MM.1S (cell line): ENCODE results near the gene ARHGAP44.

Experiments
- DNase-seq: peaks from one replicate; pipeline ENCODE4 v3.0.0-alpha.2; 2015
- H2AFZ ChIP-seq: fragments of 300-600 bp; sonication (generic); 2 replicates; pipeline ENCODE4 v1.6.0; 2016; ENCODE audit warnings: antibody characterized with exemption, low read length
- H3F3A ChIP-seq: fragments of 300-600 bp; sonication (generic); 2 replicates; pipeline ENCODE4 v1.6.1; 2016; ENCODE audit warnings: mild to moderate bottlenecking, antibody characterized with exemption, low read length, moderate library complexity, mixed read lengths; ENCODE audit not compliant: insufficient read depth
- H3K27ac ChIP-seq: fragments of 300-600 bp; sonication (generic); 2 replicates; pipeline ENCODE4 v1.5.1; 2016; ENCODE audit warnings: mild to moderate bottlenecking, low read length
- H3K27me3 ChIP-seq: fragments of 300-600 bp; sonication (generic); replicated peaks from 2 replicates; pipeline ENCODE4 v1.6.0; 2016; ENCODE audit warnings: low read length; ENCODE audit not compliant: insufficient read depth
- H3K36me3 ChIP-seq: fragments of 300-600 bp; sonication (generic); replicated peaks from 2 replicates; pipeline ENCODE4 v1.6.1; 2016; ENCODE audit warnings: mild to moderate bottlenecking, low read length, mixed read lengths; ENCODE audit not compliant: insufficient read depth
- H3K4me1 ChIP-seq: fragments of 300-600 bp; sonication (generic); 2 replicates; pipeline ENCODE4 v1.6.1; 2016; ENCODE audit warnings: low read length, mixed read lengths
- H3K4me2 ChIP-seq: fragments of 300-600 bp; sonication (generic); 2 replicates; pipeline ENCODE4 v1.6.0; 2016; ENCODE audit warnings: low read depth, low read length
- H3K4me3 ChIP-seq: fragments of 300-600 bp; sonication (generic); 2 replicates; pipeline ENCODE4 v1.5.1; 2016; ENCODE audit warnings: low read length, mixed read lengths
- H3K79me2 ChIP-seq: fragments of 300-600 bp; sonication (generic); 2 replicates; pipeline ENCODE4 v1.6.1; 2016; ENCODE audit warnings: mixed run types, low read length, mixed read lengths
- H3K9ac ChIP-seq: fragments of 300-600 bp; sonication (generic); 2 replicates; pipeline ENCODE4 v1.6.1; 2016; ENCODE audit warnings: low read length, mixed read lengths
- H3K9me2 ChIP-seq: fragments of 300-600 bp; sonication (generic); replicated peaks from 2 replicates; pipeline ENCODE4 v1.6.1; 2016; ENCODE audit warnings: mild to moderate bottlenecking, low read length, mixed read lengths; ENCODE audit not compliant: insufficient read depth
- H3K9me3 ChIP-seq: fragments of 300-600 bp; sonication (generic); replicated peaks from 2 replicates; pipeline ENCODE4 v1.6.1; 2016; ENCODE audit warnings: mild to moderate bottlenecking, low read length, mixed read lengths; ENCODE audit not compliant: insufficient read depth
- H4K20me1 ChIP-seq: fragments of 300-600 bp; sonication (generic); 2 replicates; pipeline ENCODE4 v1.6.1; 2016; ENCODE audit warnings: mild to moderate bottlenecking, low read length, moderate library complexity, mixed read lengths; ENCODE audit not compliant: insufficient read depth
- EZH2 ChIP-seq: fragments of 300-600 bp; sonication (generic); optimal IDR thresholded peaks from 2 replicates; pipeline ENCODE3; 2017; ENCODE audit warnings: low read depth, mild to moderate bottlenecking, antibody characterized with exemption, low read length, mixed read lengths
- EZH2phosphoT487 ChIP-seq: fragments of 300-600 bp; sonication (generic); IDR thresholded peaks from 2 replicates; pipeline ENCODE4 v1.6.1; 2018; ENCODE audit warnings: antibody characterized with exemption, low read length
- TF ChIP-seq, protein P1 (sequence below): fragments of 300-600 bp; sonication (generic); IDR thresholded peaks from 2 replicates; pipeline ENCODE4 v1.5.1; 2016; ENCODE audit warnings: antibody characterized with exemption, low read length, mixed read lengths

Gene ARHGAP44

DNA sequence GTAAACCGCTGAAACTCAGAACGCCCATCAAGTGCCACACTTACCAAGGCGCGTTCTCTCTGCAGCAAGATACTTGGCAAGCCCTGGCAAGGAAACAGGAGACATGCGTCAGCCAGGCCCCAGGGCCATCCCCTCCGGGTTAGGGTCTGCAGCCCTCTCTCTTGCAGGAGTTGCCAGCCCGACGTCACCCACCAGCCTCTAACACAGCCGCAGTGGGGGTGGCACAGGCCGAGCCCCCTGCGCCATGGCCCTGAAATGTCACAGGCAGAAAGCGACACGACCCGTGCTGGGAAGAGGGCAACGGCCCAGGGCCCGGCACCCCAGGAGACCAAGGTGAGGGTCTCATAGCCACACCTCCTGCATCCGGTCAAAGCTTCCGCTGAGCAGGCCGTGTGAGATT lies 206.6 kb downstream of the ARHGAP44 start:
- Histone ChIP-seq H2AFZ (no peak overlapping the region), H3K4me1 (no peaks in the 10 kb centered on the region), H3K27ac (no peak overlapping the region), H3K36me3 (peaks cover 48% of the 10 kb centered on the region), H3K79me2 (no peaks in the 10 kb centered on the region), H3K4me3 (no peak overlapping the region), H3K27me3 (no peaks in the 10 kb centered on the region), H3K9me2 (no peaks in the 10 kb centered on the region), H3K9ac (no peak overlapping the region), H3K9me3 (no peaks in the 10 kb centered on the region), H3F3A (no peaks in the 10 kb centered on the region), H4K20me1 (no peaks in the 10 kb centered on the region), H3K4me2 (no peak overlapping the region)
- DNase-seq: no peak
- no peak for TF ChIP-seq EZH2
- no peak for TF ChIP-seq EZH2phosphoT487
- TF ChIP-seq, protein P1, sequence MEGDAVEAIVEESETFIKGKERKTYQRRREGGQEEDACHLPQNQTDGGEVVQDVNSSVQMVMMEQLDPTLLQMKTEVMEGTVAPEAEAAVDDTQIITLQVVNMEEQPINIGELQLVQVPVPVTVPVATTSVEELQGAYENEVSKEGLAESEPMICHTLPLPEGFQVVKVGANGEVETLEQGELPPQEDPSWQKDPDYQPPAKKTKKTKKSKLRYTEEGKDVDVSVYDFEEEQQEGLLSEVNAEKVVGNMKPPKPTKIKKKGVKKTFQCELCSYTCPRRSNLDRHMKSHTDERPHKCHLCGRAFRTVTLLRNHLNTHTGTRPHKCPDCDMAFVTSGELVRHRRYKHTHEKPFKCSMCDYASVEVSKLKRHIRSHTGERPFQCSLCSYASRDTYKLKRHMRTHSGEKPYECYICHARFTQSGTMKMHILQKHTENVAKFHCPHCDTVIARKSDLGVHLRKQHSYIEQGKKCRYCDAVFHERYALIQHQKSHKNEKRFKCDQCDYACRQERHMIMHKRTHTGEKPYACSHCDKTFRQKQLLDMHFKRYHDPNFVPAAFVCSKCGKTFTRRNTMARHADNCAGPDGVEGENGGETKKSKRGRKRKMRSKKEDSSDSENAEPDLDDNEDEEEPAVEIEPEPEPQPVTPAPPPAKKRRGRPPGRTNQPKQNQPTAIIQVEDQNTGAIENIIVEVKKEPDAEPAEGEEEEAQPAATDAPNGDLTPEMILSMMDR: no peak

DNA sequence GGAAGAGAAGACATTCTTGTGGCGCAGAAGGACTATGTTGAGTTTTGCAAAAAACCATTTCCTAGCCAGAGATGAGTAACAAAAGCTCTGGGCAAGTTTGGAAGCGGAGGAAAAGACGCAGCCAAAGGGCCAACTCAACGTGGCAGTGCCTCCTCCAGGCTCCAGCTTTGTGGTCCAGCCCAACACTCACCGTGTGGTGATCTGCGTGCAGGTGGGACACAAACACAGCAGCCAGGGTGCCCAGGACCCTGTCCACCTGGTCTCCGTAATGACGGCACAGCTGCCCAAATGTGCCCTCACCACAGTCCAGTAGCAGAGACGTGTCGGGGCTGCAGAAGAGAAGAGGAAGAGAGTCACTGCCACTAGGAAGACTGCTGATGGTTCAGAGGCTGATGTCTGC lies 207.1 kb downstream of the ARHGAP44 start:
- Histone ChIP-seq H4K20me1 (no peaks in the 10 kb centered on the region), H3K9me3 (no peaks in the 10 kb centered on the region), H3K9ac (no peak overlapping the region), H3F3A (no peaks in the 10 kb centered on the region), H3K4me3 (no peak overlapping the region), H3K36me3 (peaks cover 48% of the 10 kb centered on the region), H3K4me1 (no peaks in the 10 kb centered on the region), H3K4me2 (no peak overlapping the region), H3K79me2 (no peaks in the 10 kb centered on the region), H3K27ac (no peak overlapping the region), H3K27me3 (no peaks in the 10 kb centered on the region), H2AFZ (no peak overlapping the region), H3K9me2 (no peaks in the 10 kb centered on the region)
- DNase-seq: no peak
- TF ChIP-seq, protein P1: no peak
- no peak for TF ChIP-seq EZH2phosphoT487
- TF ChIP-seq EZH2: no peak

DNA sequence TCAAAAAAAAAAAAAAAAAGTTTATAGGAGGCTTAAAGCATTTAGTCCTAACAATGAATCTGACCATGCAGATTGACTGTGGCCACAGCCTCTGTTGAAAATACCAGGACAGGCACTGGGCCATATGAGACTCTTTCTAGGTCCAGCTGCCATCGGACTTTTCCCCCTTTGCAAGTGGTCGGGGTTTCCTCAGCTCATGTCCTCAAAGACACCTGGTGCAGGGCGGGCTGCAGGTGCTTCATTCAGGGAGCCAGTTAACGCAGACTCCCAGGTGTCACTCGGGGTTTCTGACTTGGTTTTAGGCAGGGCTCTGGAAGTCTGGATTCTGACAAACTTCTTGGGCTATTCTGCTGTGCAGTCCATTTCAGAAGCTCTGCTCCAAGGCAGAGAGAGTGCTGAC lies 207.6 kb downstream of the ARHGAP44 start:
- H3K4me1 ChIP-seq: no peaks in the 10 kb centered on the region
- H2AFZ ChIP-seq: no peak overlapping the region
- H3K4me3 ChIP-seq: no peak overlapping the region
- H3K36me3 ChIP-seq: peaks cover 50% of the 10 kb centered on the region
- no peak overlapping the region for H3K4me2 ChIP-seq
- H3K9me2 ChIP-seq: no peaks in the 10 kb centered on the region
- no peaks in the 10 kb centered on the region for H3F3A ChIP-seq
- no peaks in the 10 kb centered on the region for H4K20me1 ChIP-seq
- H3K79me2 ChIP-seq: no peaks in the 10 kb centered on the region
- DNase-seq: no peak
- no peaks in the 10 kb centered on the region for H3K27me3 ChIP-seq
- no peaks in the 10 kb centered on the region for H3K9me3 ChIP-seq
- no peak overlapping the region for H3K9ac ChIP-seq
- no peak overlapping the region for H3K27ac ChIP-seq
- TF ChIP-seq, protein P1: no peak
- no peak for TF ChIP-seq EZH2phosphoT487
- TF ChIP-seq EZH2: no peak
